Tibial nerve (tissue), 4 donors: Measurements from ENCODE around the gene CACNA1B. TPM values are rescaled to one million over a fixed set of nuclear protein-coding genes. Genes with fewer than 3 reads are reported as not detected.

Experiments used
- DNase-seq, 2 donors: peaks; one replicate each; pipeline ENCODE4 v3.0.0-alpha.2; 2019; ENCODE audit warnings: low spot score in 2 of 2
- H3K27ac ChIP-seq, 4 donors: fragments of 200-600 bp; sonication (generic) in 3 of 4; one replicate each; pipeline ENCODE4 v1.5.1; 2017 to 2019; ENCODE audit warnings: mild to moderate bottlenecking in 1 of 4
- H3K27me3 ChIP-seq, 2 donors: fragments of 200-600 bp; sonication (generic) in 1 of 2; one replicate each; pipeline versions ENCODE4 v1.5.1 to v1.6.0; 2017 to 2019
- H3K36me3 ChIP-seq, 3 donors: fragments of 200-600 bp; sonication (generic); one replicate each; pipeline ENCODE4 v1.5.1; 2018 to 2019
- H3K4me1 ChIP-seq, 4 donors: fragments of 200-600 bp; sonication (generic) in 3 of 4; one replicate each; pipeline ENCODE4 v1.5.1; 2017 to 2019
- H3K4me3 ChIP-seq, 4 donors: fragments of 200-600 bp; sonication (generic) in 3 of 4; one replicate each; pipeline ENCODE4 v1.5.1; 2017 to 2019; ENCODE audit warnings: mild to moderate bottlenecking in 1 of 4, moderate library complexity in 1 of 4
- H3K9me3 ChIP-seq, 4 donors: fragments of 200-600 bp; sonication (generic) in 3 of 4; one replicate each; pipeline ENCODE4 v1.5.1; 2017 to 2019
- CTCF ChIP-seq, 5 experiments: fragments of 200-600 bp in 3 of 5; fragments of 450-650 bp in 2 of 5; sonication (generic) in 3 of 5; IDR thresholded peaks; one replicate each; pipeline ENCODE4 v1.5.1; 2016 to 2019; ENCODE audit warnings: antibody characterized with exemption in 5 of 5, mild to moderate bottlenecking in 3 of 5, moderate library complexity in 2 of 5
- EP300 ChIP-seq, 2 donors: sonication (generic); formaldehyde crosslinking; IDR thresholded peaks; one replicate each; pipeline ENCODE4 v1.6.1; 2017; ENCODE audit warnings: antibody characterized with exemption in 2 of 2, mild to moderate bottlenecking in 1 of 2
- POLR2A ChIP-seq, 2 donors: fragments of 450-650 bp; IDR thresholded peaks; one replicate each; pipeline ENCODE4 v1.6.1; 2017; ENCODE audit warnings: antibody characterized with exemption in 2 of 2, mild to moderate bottlenecking in 2 of 2, moderate library complexity in 2 of 2
- WGBS, 2 donors: methylation state at CpG; one replicate each; pipeline ENCODE4 v1.1.5; 2018; 5-methylcytosine and 5-hydroxymethylcytosine counted together
- total RNA-seq, 4 donors: library from RNA; depleted of rRNA; stranded (reverse); fragments of >200 nt; gene quantifications; one replicate each; pipeline ENCODE4 v1.1.0, GENCODE V29; 2016

The CACNA1B gene
- total RNA-seq, 4 donors from 2014 or later: under 0.01 TPM; not detected in 2

- H3K27ac ChIP-seq: no peak overlapping the region
- no peaks in the 10 kb centered on the region for H3K4me1 ChIP-seq
- H3K4me3 ChIP-seq: no peak overlapping the region
- no peaks in the 10 kb centered on the region for H3K9me3 ChIP-seq
- 81 to 86% methylated on average over 13 to 21 of the region's 21 CpGs for WGBS, 2 donors
- H3K27me3 ChIP-seq: no peaks in the 10 kb centered on the region
- no peak for DNase-seq
- H3K36me3 ChIP-seq: no peaks in the 10 kb centered on the region
- TF ChIP-seq POLR2A (IDR thresholded peaks at IDR 0.05) (no peak), EP300 (IDR thresholded peaks at IDR 0.05) (no peak), CTCF (IDR thresholded peaks at IDR 0.05) (no peak)
Measured at GRCh38 chr9:138049085-138049778, 171.7 kb downstream of the CACNA1B start.

- no peak overlapping the region for H3K27ac ChIP-seq
- DNase-seq: no peak
- WGBS, 2 donors: 66 to 69% methylated on average over 23 of the region's 24 CpGs
- no peaks in the 10 kb centered on the region for H3K36me3 ChIP-seq
- no peaks in the 10 kb centered on the region for H3K4me1 ChIP-seq
- no peaks in the 10 kb centered on the region for H3K27me3 ChIP-seq
- H3K9me3 ChIP-seq: no peaks in the 10 kb centered on the region
- TF ChIP-seq EP300 (IDR thresholded peaks at IDR 0.05) (no peak), POLR2A (IDR thresholded peaks at IDR 0.05) (no peak), CTCF (IDR thresholded peaks at IDR 0.05) (no peak)
- H3K4me3 ChIP-seq: no peak overlapping the region
Measured at GRCh38 chr9:138049779-138050471, 172.3 kb downstream of the CACNA1B start.

- Histone ChIP-seq H3K27ac (no peak overlapping the region), H3K36me3 (no peaks in the 10 kb centered on the region), H3K4me1 (no peaks in the 10 kb centered on the region), H3K9me3 (no peaks in the 10 kb centered on the region), H3K27me3 (no peaks in the 10 kb centered on the region), H3K4me3 (no peak overlapping the region)
- no peak for TF ChIP-seq CTCF (IDR thresholded peaks at IDR 0.05)
- no peak for DNase-seq
- 63 to 77% methylated on average over 12 to 13 of the region's 13 CpGs for WGBS, 2 donors
Measured at GRCh38 chr9:138050472-138051330, 173.1 kb downstream of the CACNA1B start.

GRCh38 chr9:138051586-138052321 is 174.2 kb downstream of the CACNA1B start:
- H3K4me3 ChIP-seq: no peak overlapping the region
- no peak for DNase-seq
- 80 to 81% methylated on average over 15 of the region's 15 CpGs for WGBS, 2 donors

More at GRCh38 chr9:138051586-138052321, 174.2 kb downstream of the CACNA1B start:
- H3K36me3 ChIP-seq: no peaks in the 10 kb centered on the region
- H3K27ac ChIP-seq: no peak overlapping the region
- no peaks in the 10 kb centered on the region for H3K4me1 ChIP-seq
- H3K27me3 ChIP-seq: no peaks in the 10 kb centered on the region
- H3K9me3 ChIP-seq: peaks cover 0 to 4% (median 0%) of the 10 kb centered on the region in 4 donors
- TF ChIP-seq POLR2A (IDR thresholded peaks at IDR 0.05) (no peak), CTCF (IDR thresholded peaks at IDR 0.05) (no peak), EP300 (IDR thresholded peaks at IDR 0.05) (no peak)
